ENCODE data around the gene SOX12. TPM values are rescaled to one million over a fixed set of nuclear protein-coding genes. Genes with fewer than 3 reads are reported as not detected.
A peak's percentile ranks its signal among the peaks of the same experiment; 100 is the strongest.

Gene SOX12
- total RNA-seq, 1 donor from 2014 or later = 6.1 TPM

DNA sequence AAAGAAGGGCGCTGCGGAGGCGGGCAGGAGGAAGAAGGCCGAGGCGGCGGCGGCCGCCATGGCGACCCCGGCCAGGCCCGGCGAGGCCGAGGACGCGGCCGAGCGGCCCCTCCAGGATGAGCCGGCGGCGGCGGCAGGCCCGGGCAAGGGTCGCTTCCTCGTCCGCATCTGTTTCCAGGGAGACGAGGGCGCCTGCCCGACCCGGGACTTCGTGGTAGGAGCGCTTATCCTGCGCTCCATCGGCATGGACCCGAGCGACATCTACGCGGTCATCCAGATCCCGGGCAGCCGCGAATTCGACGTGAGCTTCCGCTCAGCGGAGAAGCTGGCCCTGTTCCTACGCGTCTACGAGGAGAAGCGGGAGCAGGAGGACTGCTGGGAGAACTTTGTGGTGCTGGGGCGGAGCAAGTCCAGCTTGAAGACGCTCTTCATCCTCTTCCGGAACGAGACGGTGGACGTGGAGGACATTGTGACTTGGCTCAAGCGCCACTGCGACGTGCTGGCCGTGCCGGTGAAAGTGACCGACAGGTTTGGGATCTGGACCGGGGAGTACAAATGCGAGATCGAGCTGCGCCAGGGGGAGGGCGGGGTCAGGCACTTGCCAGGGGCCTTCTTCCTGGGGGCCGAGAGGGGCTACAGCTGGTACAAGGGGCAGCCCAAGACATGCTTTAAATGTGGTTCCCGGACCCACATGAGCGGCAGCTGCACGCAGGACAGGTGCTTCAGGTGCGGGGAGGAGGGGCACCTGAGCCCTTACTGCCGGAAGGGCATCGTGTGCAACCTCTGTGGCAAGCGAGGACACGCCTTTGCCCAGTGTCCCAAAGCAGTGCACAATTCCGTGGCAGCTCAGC lies 27.2 kb upstream of the SOX12 start:
- H3K27ac Mint-ChIP-seq = peak overlapping the region; percentile 97
- H3K36me3 Mint-ChIP-seq (ENCODE audit: low read depth) = peaks cover 44% of the 10 kb centered on the region
- POLR2A ChIA-PET = interaction anchor here (0.7 to 4.0 kb wide), 11 partner anchors 8 to 245 kb away, joined by 3 to 79 read pairs (median 3); partner anchors contain the start of genes CSNK2A1 and SOX12
- TF ChIP-seq, protein P1, sequence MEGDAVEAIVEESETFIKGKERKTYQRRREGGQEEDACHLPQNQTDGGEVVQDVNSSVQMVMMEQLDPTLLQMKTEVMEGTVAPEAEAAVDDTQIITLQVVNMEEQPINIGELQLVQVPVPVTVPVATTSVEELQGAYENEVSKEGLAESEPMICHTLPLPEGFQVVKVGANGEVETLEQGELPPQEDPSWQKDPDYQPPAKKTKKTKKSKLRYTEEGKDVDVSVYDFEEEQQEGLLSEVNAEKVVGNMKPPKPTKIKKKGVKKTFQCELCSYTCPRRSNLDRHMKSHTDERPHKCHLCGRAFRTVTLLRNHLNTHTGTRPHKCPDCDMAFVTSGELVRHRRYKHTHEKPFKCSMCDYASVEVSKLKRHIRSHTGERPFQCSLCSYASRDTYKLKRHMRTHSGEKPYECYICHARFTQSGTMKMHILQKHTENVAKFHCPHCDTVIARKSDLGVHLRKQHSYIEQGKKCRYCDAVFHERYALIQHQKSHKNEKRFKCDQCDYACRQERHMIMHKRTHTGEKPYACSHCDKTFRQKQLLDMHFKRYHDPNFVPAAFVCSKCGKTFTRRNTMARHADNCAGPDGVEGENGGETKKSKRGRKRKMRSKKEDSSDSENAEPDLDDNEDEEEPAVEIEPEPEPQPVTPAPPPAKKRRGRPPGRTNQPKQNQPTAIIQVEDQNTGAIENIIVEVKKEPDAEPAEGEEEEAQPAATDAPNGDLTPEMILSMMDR (IDR thresholded peaks at IDR 0.05) = no peak
- CTCF ChIA-PET = interaction anchor here (1.2 to 1.5 kb wide), 2 partner anchors 30 to 32 kb away, joined by 3 read pairs; no protein-coding TSS in a partner anchor
- intact Hi-C loops (cut with micrococcal nuclease) = loop anchor here (1.0 to 5.0 kb wide), 5 partner anchors 8 to 109 kb away; partner anchors contain the start of genes C20orf96, NRSN2 and RBCK1
- H3K4me1 Mint-ChIP-seq = peaks cover 44% of the 10 kb centered on the region
- ATAC-seq (ENCODE audit: low read depth) (peak; percentile 20), DNase-seq (peak; percentile 36)
- H3K27me3 Mint-ChIP-seq = no peaks in the 10 kb centered on the region
- H3K4me3 Mint-ChIP-seq = peak overlapping the region; percentile 98
- H3K9me3 Mint-ChIP-seq = peaks cover 4% of the 10 kb centered on the region

DNA sequence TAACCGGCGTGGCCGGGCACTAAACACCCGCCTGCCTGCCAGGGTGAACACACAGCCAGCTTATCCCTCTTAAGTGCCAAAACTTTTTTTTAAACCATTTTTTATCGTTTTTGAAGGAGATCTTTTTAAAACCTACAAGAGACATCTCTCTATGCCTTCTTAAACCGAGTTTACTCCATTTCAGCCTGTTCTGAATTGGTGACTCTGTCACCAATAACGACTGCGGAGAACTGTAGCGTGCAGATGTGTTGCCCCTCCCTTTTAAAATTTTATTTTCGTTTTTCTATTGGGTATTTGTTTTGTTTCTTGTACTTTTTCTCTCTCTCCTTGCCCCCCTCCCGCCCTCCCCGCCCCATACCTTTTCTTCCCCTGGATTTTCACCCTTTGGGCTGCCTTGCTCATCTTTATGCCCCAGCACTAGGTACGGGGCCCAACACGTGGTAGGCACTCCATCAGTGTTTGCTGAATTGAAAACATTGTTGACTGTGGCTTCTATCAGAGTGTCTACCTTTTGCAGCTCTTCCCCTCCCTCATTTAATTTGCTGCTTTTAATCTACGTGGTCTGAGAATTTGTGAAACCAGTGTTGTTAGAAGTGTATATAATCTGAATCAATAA lies 26.5 kb upstream of the SOX12 start:
- H3K27ac Mint-ChIP-seq = peak overlapping the region; percentile 97

DNA sequence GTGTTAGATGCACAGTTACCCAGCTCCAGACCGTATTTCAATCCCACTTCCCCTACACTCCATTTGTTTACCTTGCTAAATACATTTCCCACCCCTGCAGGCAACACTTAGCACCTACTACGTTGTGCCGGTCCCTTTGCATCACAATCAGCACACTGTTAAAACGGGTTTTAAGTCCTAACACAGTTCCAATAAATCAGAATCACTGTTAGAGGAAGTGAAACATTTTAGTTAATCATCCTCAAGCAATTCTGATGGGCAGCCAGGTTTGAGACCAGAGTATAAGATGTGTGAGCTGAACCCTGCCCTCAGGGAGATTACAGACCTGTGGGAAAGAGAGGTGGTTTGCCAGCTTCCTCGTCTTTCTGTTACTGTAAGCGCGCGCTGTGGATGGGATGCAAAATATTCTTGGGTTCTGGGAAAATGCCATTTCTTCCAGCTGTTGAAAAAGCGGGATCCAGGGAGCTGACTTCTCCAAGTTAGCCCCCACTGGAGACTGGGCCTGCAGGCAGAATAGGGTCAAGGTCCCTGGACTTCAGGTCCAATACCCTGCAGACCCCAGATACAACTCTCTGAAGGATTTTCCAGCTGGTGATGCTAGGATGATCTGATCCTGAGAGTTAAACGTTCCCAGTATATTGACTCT lies 24.9 kb upstream of the SOX12 start:
- Mint-ChIP-seq H3K27me3 (no peaks in the 10 kb centered on the region), H3K27ac (peak overlapping the region; percentile 77), H3K36me3 (ENCODE audit: low read depth) (peaks cover 44% of the 10 kb centered on the region), H3K4me3 (peak overlapping the region; percentile 74), H3K9me3 (peaks cover 4% of the 10 kb centered on the region), H3K4me1 (peaks cover 44% of the 10 kb centered on the region)
- ATAC-seq (ENCODE audit: low read depth) (no peak), DNase-seq (no peak)
- CTCF ChIA-PET = interaction anchor here (1.5 kb wide), 1 partner anchor 30 kb away, joined by 3 read pairs; no protein-coding TSS in a partner anchor
- intact Hi-C loops (cut with micrococcal nuclease) = no loop called here
- TF ChIP-seq, protein P1 (IDR thresholded peaks at IDR 0.05) = no peak
- POLR2A ChIA-PET = interaction anchor here (0.6 to 1.2 kb wide), 3 partner anchors 10 to 24 kb away, joined by 5 to 8 read pairs (median 6); no protein-coding TSS in a partner anchor

More for the DNA sequence above, 26.5 kb upstream of the SOX12 start:
- ATAC-seq (ENCODE audit: low read depth) (no peak), DNase-seq (no peak)
- peak overlapping the region; percentile 98 for H3K4me3 Mint-ChIP-seq
- H3K4me1 Mint-ChIP-seq = peaks cover 44% of the 10 kb centered on the region
- H3K36me3 Mint-ChIP-seq (ENCODE audit: low read depth) = peaks cover 44% of the 10 kb centered on the region
- POLR2A ChIA-PET = interaction anchor here (0.7 to 4.0 kb wide), 5 partner anchors 9 to 32 kb away, joined by 3 to 79 read pairs (median 3); partner anchors contain the start of gene SOX12
- peaks cover 4% of the 10 kb centered on the region for H3K9me3 Mint-ChIP-seq
- H3K27me3 Mint-ChIP-seq = no peaks in the 10 kb centered on the region
- CTCF ChIA-PET = interaction anchor here (1.2 to 1.5 kb wide), 2 partner anchors 31 to 33 kb away, joined by 3 read pairs; no protein-coding TSS in a partner anchor
- intact Hi-C loops (cut with micrococcal nuclease) = loop anchor here (1.0 to 5.0 kb wide), 2 partner anchors 9 to 108 kb away; partner anchors contain the start of genes C20orf96 and RBCK1
- TF ChIP-seq, protein P1 (IDR thresholded peaks at IDR 0.05) = no peak

DNA sequence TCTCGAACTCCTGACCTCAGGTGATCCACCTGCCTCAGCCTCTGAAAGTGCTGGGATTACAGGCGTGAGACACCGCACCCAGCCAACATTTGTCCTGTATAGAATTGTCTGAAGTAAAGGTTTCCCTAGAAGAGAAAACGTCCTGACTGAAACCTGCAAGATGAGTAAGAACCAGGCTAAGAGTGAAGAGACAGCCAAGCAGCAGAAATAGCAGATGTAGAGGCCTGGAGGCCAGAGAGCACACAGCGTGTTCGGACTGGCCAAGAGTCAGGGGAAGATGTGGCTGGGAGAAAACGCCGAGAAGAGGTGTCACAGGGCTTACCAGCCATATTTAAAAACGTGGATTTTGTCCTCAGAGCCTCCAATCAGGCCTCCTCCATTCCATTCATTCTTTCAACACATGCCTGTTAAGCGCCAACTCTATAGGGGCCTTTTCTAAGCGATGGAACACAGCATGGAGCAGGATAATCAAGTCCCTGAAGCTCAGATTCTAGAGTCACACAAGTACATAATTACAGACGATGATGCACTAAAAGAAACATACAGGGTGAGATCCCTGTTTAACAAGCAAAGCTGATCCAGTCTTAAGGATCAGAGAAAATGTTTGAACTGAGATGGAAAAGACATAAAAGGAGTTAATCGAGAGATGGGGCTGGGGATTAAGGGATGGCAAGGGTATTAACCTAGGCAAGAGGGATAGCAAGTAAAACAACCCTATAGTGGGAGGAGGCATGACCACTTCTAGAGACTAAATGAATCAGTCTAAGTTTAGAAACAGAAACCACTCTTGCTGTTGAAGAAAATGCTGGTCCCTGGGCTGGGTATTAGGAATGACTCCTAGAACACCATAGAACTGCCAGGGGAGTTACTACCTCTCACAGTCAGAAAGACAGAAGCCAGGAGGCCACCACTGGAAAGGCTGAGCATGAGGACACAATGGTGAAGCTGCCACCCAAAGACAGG lies 23.2 kb upstream of the SOX12 start:
- no peak for DNase-seq
- TF ChIP-seq, protein P1 (IDR thresholded peaks at IDR 0.05) = no peak
- ATAC-seq (ENCODE audit: low read depth) = no peak
- H3K4me1 Mint-ChIP-seq = peaks cover 32% of the 10 kb centered on the region
- H3K36me3 Mint-ChIP-seq (ENCODE audit: low read depth) = peaks cover 42% of the 10 kb centered on the region
- H3K4me3 Mint-ChIP-seq = no peak overlapping the region
- peaks cover 4% of the 10 kb centered on the region for H3K9me3 Mint-ChIP-seq
- intact Hi-C loops (cut with micrococcal nuclease) = no loop called here
- ChIA-PET CTCF (no interaction called here), POLR2A (interaction anchor here (1.4 kb wide), 1 partner anchor 22 kb away, joined by 5 read pairs; no protein-coding TSS in a partner anchor)
- H3K27me3 Mint-ChIP-seq = no peaks in the 10 kb centered on the region
- no peak overlapping the region for H3K27ac Mint-ChIP-seq
